Liver (tissue), 3 donors: ENCODE results near the gene TAB2.

Source experiments
- ATF3 ChIP-seq: IDR thresholded peaks from 2 replicates; pipeline ENCODE4 v1.6.1; 2016; ENCODE audit warnings: antibody characterized with exemption
- EGR1 ChIP-seq, 2 donors: IDR thresholded peaks; 2 replicates each; pipeline ENCODE4 v1.6.1; 2016 to 2018; ENCODE audit warnings: antibody characterized with exemption in 2 of 2, low read depth in 2 of 2
- GABPA ChIP-seq, 2 donors: IDR thresholded peaks in 1 of 2; conservative IDR thresholded peaks in 1 of 2; 2 replicates each; pipeline ENCODE4 v1.6.1; 2016; ENCODE audit warnings: antibody characterized with exemption in 2 of 2, mild to moderate bottlenecking in 1 of 2, moderate library complexity in 1 of 2
- JUND ChIP-seq, 2 donors: IDR thresholded peaks; 2 replicates each; pipeline ENCODE4 v1.6.1; 2016; ENCODE audit warnings: antibody characterized with exemption in 2 of 2
- MAX ChIP-seq: IDR thresholded peaks from 2 replicates; pipeline ENCODE4 v1.6.1; 2016; ENCODE audit warnings: antibody characterized with exemption
- RAD21 ChIP-seq, 2 donors: IDR thresholded peaks; 2 replicates each; pipeline ENCODE4 v1.6.1; 2016; ENCODE audit warnings: antibody characterized with exemption in 2 of 2, mild to moderate bottlenecking in 2 of 2
- REST ChIP-seq: IDR thresholded peaks from 2 replicates; pipeline ENCODE4 v1.6.1; 2016; ENCODE audit warnings: antibody characterized with exemption, mild to moderate bottlenecking
- YY1 ChIP-seq: IDR thresholded peaks from 2 replicates; pipeline ENCODE4 v1.6.1; 2016; ENCODE audit warnings: antibody characterized with exemption, mild to moderate bottlenecking
- ZBTB33 ChIP-seq: IDR thresholded peaks from 2 replicates; pipeline ENCODE4 v1.6.1; 2016; ENCODE audit warnings: antibody characterized with exemption
- TF ChIP-seq, protein P1 (sequence below): fragments of 150-350 bp; IDR thresholded peaks from 2 replicates; pipeline ENCODE4 v1.5.1; 2017; ENCODE audit warnings: improper control_type of control experiment, low read depth, low read length; ENCODE audit not compliant: missing input control
- donor health status: healthy.
- donor health status: healthy.

- TF ChIP-seq JUND (IDR thresholded peaks at IDR 0.05) (no peak), GABPA (IDR thresholded peaks at IDR 0.05 in 1 of 2, conservative IDR thresholded peaks at IDR 0.05 in 1 of 2) (no peak), YY1 (no peak), RAD21 (IDR thresholded peaks at IDR 0.05) (no peak), ATF3 (no peak), ZBTB33 (no peak), MAX (no peak), EGR1 (IDR thresholded peaks at IDR 0.05; ENCODE audit: low read depth in 2 of 2) (no peak), REST (no peak)
- TF ChIP-seq, protein P1, sequence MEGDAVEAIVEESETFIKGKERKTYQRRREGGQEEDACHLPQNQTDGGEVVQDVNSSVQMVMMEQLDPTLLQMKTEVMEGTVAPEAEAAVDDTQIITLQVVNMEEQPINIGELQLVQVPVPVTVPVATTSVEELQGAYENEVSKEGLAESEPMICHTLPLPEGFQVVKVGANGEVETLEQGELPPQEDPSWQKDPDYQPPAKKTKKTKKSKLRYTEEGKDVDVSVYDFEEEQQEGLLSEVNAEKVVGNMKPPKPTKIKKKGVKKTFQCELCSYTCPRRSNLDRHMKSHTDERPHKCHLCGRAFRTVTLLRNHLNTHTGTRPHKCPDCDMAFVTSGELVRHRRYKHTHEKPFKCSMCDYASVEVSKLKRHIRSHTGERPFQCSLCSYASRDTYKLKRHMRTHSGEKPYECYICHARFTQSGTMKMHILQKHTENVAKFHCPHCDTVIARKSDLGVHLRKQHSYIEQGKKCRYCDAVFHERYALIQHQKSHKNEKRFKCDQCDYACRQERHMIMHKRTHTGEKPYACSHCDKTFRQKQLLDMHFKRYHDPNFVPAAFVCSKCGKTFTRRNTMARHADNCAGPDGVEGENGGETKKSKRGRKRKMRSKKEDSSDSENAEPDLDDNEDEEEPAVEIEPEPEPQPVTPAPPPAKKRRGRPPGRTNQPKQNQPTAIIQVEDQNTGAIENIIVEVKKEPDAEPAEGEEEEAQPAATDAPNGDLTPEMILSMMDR: no peak
Measured at GRCh38 chr6:149325648-149326236, 8.2 kb downstream of the TAB2 start.
